Measurements from ENCODE around the gene TNNT2.

Gene TNNT2

DNA sequence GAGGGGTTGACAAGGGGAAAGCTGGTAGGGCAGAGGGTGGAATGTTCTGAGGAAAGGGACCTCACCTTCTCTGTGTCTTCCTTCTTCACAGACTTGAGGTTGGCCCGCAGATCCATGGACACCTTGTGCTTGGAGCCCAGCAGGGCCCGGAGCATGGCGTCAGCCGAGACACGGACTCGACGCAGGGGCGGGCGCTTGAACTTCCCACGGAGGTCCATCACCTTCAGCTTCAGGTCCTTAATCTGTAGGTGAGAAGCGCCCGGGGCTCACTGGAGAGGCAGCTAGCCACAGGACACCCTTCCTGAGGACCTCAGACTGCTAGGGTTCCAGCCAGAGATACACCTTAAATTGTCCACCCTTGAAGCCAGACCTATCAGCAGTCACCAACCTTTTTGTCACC is 33.8 kb upstream of the TNNT2 start:
- peaks cover 0 to 2% (median 0%) of the 10 kb centered on the region in 4 experiments for H3K4me1 ChIP-seq (ENCODE audit: control extremely low read depth in 1 of 4, control insufficient read depth in 4 of 4, insufficient read depth in 4 of 4, low read length in 3 of 4)
- POLR2A ChIA-PET: no interaction called here
- no peak for DNase-seq
- peaks cover 0 to 3% (median 0%) of the 10 kb centered on the region in 5 experiments for H3K27me3 ChIP-seq (replicated peaks in 2 of 5; ENCODE audit: control insufficient read depth in 4 of 5, insufficient read depth in 5 of 5, low read length in 4 of 5)
- no peak overlapping the region for H3K4me3 ChIP-seq (ENCODE audit: control insufficient read depth in 1 of 7, extremely low read depth in 1 of 7, insufficient read depth in 4 of 7, low read depth in 2 of 7, low read length in 6 of 7)
- peaks cover 0 to 8% (median 2%) of the 10 kb centered on the region in 5 experiments for H3K9me3 ChIP-seq (ENCODE audit: control extremely low read depth in 1 of 5, control insufficient read depth in 4 of 5, insufficient read depth in 2 of 5, low read depth in 1 of 5, low read length in 4 of 5)
- 96% methylated on average over 11 of the region's 12 CpGs for WGBS (ENCODE audit: insufficient coverage)
- CTCF ChIA-PET: interaction anchor here (0.7 to 4.5 kb wide), 7 partner anchors 17 to 157 kb away, joined by 3 to 27 read pairs (median 4); no protein-coding TSS in a partner anchor
- H3K36me3 ChIP-seq (ENCODE audit: control insufficient read depth in 4 of 4, insufficient read depth in 4 of 4, low read length in 3 of 4): no peaks in the 10 kb centered on the region
- no peak overlapping the region for H3K27ac ChIP-seq (ENCODE audit: insufficient read depth in 1 of 2, low read depth in 1 of 2, low read length in 2 of 2, poor library complexity in 1 of 2, severe bottlenecking in 2 of 2)

DNA sequence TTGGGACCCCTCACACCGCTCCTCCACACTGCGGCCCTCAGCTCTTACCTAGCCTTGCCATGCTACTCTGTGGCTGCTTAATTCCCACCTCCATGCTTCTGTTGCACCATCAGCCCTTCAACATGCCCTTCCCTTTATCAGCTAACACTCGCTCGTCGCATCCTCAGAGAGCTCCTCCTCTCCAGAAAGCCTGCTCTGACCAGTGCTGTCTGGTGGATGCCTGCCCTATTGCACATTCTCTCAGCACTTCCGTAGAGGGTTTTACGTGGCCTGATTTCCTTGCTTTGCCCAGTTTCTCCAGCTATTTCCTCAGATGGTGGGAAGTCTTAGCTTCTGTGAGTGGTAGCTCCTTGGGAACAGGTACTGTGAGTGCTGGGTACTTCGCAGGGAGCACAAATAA is 32.0 kb upstream of the TNNT2 start:
- peaks cover 0 to 6% (median 5%) of the 10 kb centered on the region in 5 experiments for H3K27me3 ChIP-seq (replicated peaks in 2 of 5; ENCODE audit: control insufficient read depth in 4 of 5, insufficient read depth in 5 of 5, low read length in 4 of 5)
- no peak overlapping the region for H3K4me3 ChIP-seq (ENCODE audit: control insufficient read depth in 1 of 7, extremely low read depth in 1 of 7, insufficient read depth in 4 of 7, low read depth in 2 of 7, low read length in 6 of 7)
- no peak overlapping the region for H3K27ac ChIP-seq (ENCODE audit: insufficient read depth in 1 of 2, low read depth in 1 of 2, low read length in 2 of 2, poor library complexity in 1 of 2, severe bottlenecking in 2 of 2)
- H3K9me3 ChIP-seq (ENCODE audit: control extremely low read depth in 1 of 5, control insufficient read depth in 4 of 5, insufficient read depth in 2 of 5, low read depth in 1 of 5, low read length in 4 of 5): no peaks in the 10 kb centered on the region
- POLR2A ChIA-PET: no interaction called here
- H3K4me1 ChIP-seq (ENCODE audit: control extremely low read depth in 1 of 4, control insufficient read depth in 4 of 4, insufficient read depth in 4 of 4, low read length in 3 of 4): peaks cover 0 to 2% (median 0%) of the 10 kb centered on the region in 4 experiments
- CTCF ChIA-PET: interaction anchor here (1.0 to 5.5 kb wide), 16 partner anchors 8 to 155 kb away, joined by 3 to 27 read pairs (median 4); no protein-coding TSS in a partner anchor
- H3K36me3 ChIP-seq (ENCODE audit: control insufficient read depth in 4 of 4, insufficient read depth in 4 of 4, low read length in 3 of 4): no peaks in the 10 kb centered on the region
- no peak for DNase-seq
- WGBS (ENCODE audit: insufficient coverage): 76% methylated on average over 5 of the region's 8 CpGs

GRCh38 chr1:201408834-201409200 is 31.3 kb upstream of the TNNT2 start:
- H3K9me3 ChIP-seq (ENCODE audit: control extremely low read depth in 1 of 5, control insufficient read depth in 4 of 5, insufficient read depth in 2 of 5, low read depth in 1 of 5, low read length in 4 of 5): no peaks in the 10 kb centered on the region
- CTCF ChIA-PET: interaction anchor here (1.0 to 5.5 kb wide), 17 partner anchors 7 to 155 kb away, joined by 3 to 27 read pairs (median 3); no protein-coding TSS in a partner anchor
- DNase-seq: no peak
- no peak overlapping the region for H3K27ac ChIP-seq (ENCODE audit: insufficient read depth in 1 of 2, low read depth in 1 of 2, low read length in 2 of 2, poor library complexity in 1 of 2, severe bottlenecking in 2 of 2)
- H3K36me3 ChIP-seq (ENCODE audit: control insufficient read depth in 4 of 4, insufficient read depth in 4 of 4, low read length in 3 of 4): no peaks in the 10 kb centered on the region
- no peak overlapping the region for H3K4me3 ChIP-seq (ENCODE audit: control insufficient read depth in 1 of 7, extremely low read depth in 1 of 7, insufficient read depth in 4 of 7, low read depth in 2 of 7, low read length in 6 of 7)
- H3K4me1 ChIP-seq (ENCODE audit: control extremely low read depth in 1 of 4, control insufficient read depth in 4 of 4, insufficient read depth in 4 of 4, low read length in 3 of 4): peaks cover 0 to 2% (median 0%) of the 10 kb centered on the region in 4 experiments
- POLR2A ChIA-PET: no interaction called here
- peaks cover 0 to 10% (median 5%) of the 10 kb centered on the region in 5 experiments for H3K27me3 ChIP-seq (replicated peaks in 2 of 5; ENCODE audit: control insufficient read depth in 4 of 5, insufficient read depth in 5 of 5, low read length in 4 of 5)
- WGBS (ENCODE audit: insufficient coverage): no CpG with 5 or more reads among the region's 3 CpGs

DNA sequence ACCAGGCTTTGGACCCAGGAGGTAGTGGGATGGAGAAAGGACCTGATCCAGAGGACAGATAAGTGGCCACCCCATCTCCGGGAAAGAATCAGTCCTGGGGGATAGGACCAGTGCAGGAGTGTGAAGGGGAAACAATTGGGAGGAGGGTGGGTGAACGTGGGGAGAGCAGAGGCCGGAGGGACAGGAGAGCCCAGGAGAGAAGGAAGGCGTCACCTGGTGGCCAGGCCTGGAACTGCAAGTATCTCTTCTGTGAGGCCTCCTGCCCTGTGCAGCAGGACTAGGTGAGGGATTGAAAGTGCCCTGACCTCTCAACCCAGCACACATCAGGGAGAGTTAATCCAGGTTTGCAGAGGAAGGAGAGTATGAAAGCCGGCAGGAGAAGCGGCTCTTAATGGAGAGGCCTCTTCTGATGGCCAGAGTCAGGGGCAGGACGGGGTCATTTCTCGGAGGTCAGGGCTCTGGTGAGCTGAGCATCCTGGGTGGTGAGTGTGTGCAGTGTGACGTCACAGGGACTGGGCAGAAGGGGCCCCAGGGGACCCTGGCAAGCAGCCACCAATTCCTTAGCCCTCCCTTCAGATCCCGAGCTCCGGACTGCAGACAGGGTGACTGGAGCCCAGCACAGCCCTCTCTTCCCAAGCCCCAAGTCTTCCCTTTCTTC is 30.8 kb upstream of the TNNT2 start:
- peaks cover 0 to 2% (median 0%) of the 10 kb centered on the region in 4 experiments for H3K4me1 ChIP-seq (ENCODE audit: control extremely low read depth in 1 of 4, control insufficient read depth in 4 of 4, insufficient read depth in 4 of 4, low read length in 3 of 4)
- no peak overlapping the region for H3K4me3 ChIP-seq (ENCODE audit: control insufficient read depth in 1 of 7, extremely low read depth in 1 of 7, insufficient read depth in 4 of 7, low read depth in 2 of 7, low read length in 6 of 7)
- peaks cover 0 to 12% (median 6%) of the 10 kb centered on the region in 5 experiments for H3K27me3 ChIP-seq (replicated peaks in 2 of 5; ENCODE audit: control insufficient read depth in 4 of 5, insufficient read depth in 5 of 5, low read length in 4 of 5)
- ChIA-PET POLR2A (no interaction called here), CTCF (interaction anchor here (1.0 to 5.5 kb wide), 14 partner anchors 12 to 154 kb away, joined by 3 to 27 read pairs (median 4); no protein-coding TSS in a partner anchor)
- H3K27ac ChIP-seq (ENCODE audit: insufficient read depth in 1 of 2, low read depth in 1 of 2, low read length in 2 of 2, poor library complexity in 1 of 2, severe bottlenecking in 2 of 2): no peak overlapping the region
- DNase-seq: peak; percentile 64 to 75 (median 70)
- H3K36me3 ChIP-seq (ENCODE audit: control insufficient read depth in 4 of 4, insufficient read depth in 4 of 4, low read length in 3 of 4): no peaks in the 10 kb centered on the region
- H3K9me3 ChIP-seq (ENCODE audit: control extremely low read depth in 1 of 5, control insufficient read depth in 4 of 5, insufficient read depth in 2 of 5, low read depth in 1 of 5, low read length in 4 of 5): no peaks in the 10 kb centered on the region
- 7% methylated on average over 6 of the region's 11 CpGs for WGBS (ENCODE audit: insufficient coverage)

- POLR2A ChIA-PET: no interaction called here
- CTCF ChIA-PET: interaction anchor here (0.9 to 5.5 kb wide), 6 partner anchors 11 to 153 kb away, joined by 3 to 24 read pairs (median 6); no protein-coding TSS in a partner anchor
- no peaks in the 10 kb centered on the region for H3K36me3 ChIP-seq (ENCODE audit: control insufficient read depth in 4 of 4, insufficient read depth in 4 of 4, low read length in 3 of 4)
- H3K4me1 ChIP-seq (ENCODE audit: control extremely low read depth in 1 of 4, control insufficient read depth in 4 of 4, insufficient read depth in 4 of 4, low read length in 3 of 4): peaks cover 0 to 2% (median 0%) of the 10 kb centered on the region in 4 experiments
- 99% methylated on average over 6 of the region's 8 CpGs for WGBS (ENCODE audit: insufficient coverage)
- H3K27me3 ChIP-seq (replicated peaks in 2 of 5; ENCODE audit: control insufficient read depth in 4 of 5, insufficient read depth in 5 of 5, low read length in 4 of 5): peaks cover 0 to 26% (median 10%) of the 10 kb centered on the region in 5 experiments
- no peak for DNase-seq
- H3K4me3 ChIP-seq (ENCODE audit: control insufficient read depth in 1 of 7, extremely low read depth in 1 of 7, insufficient read depth in 4 of 7, low read depth in 2 of 7, low read length in 6 of 7): no peak overlapping the region
- no peak overlapping the region for H3K27ac ChIP-seq (ENCODE audit: insufficient read depth in 1 of 2, low read depth in 1 of 2, low read length in 2 of 2, poor library complexity in 1 of 2, severe bottlenecking in 2 of 2)
- no peaks in the 10 kb centered on the region for H3K9me3 ChIP-seq (ENCODE audit: control extremely low read depth in 1 of 5, control insufficient read depth in 4 of 5, insufficient read depth in 2 of 5, low read depth in 1 of 5, low read length in 4 of 5)
Observed at GRCh38 chr1:201406831-201407406, 29.4 kb upstream of the TNNT2 start.

GRCh38 chr1:201405484-201405831 is 28.0 kb upstream of the TNNT2 start:
- Histone ChIP-seq H3K4me1 (ENCODE audit: control extremely low read depth in 1 of 4, control insufficient read depth in 4 of 4, insufficient read depth in 4 of 4, low read length in 3 of 4) (peaks cover 0 to under 1% (median 0%) of the 10 kb centered on the region in 4 experiments), H3K4me3 (ENCODE audit: control insufficient read depth in 1 of 7, extremely low read depth in 1 of 7, insufficient read depth in 4 of 7, low read depth in 2 of 7, low read length in 6 of 7) (no peak overlapping the region), H3K9me3 (ENCODE audit: control extremely low read depth in 1 of 5, control insufficient read depth in 4 of 5, insufficient read depth in 2 of 5, low read depth in 1 of 5, low read length in 4 of 5) (no peaks in the 10 kb centered on the region), H3K27me3 (replicated peaks in 2 of 5; ENCODE audit: control insufficient read depth in 4 of 5, insufficient read depth in 5 of 5, low read length in 4 of 5) (peaks cover 11 to 40% (median 16%) of the 10 kb centered on the region in 5 experiments), H3K36me3 (ENCODE audit: control insufficient read depth in 4 of 4, insufficient read depth in 4 of 4, low read length in 3 of 4) (no peaks in the 10 kb centered on the region), H3K27ac (ENCODE audit: insufficient read depth in 1 of 2, low read depth in 1 of 2, low read length in 2 of 2, poor library complexity in 1 of 2, severe bottlenecking in 2 of 2) (no peak overlapping the region)
- ChIA-PET POLR2A (no interaction called here), CTCF (interaction anchor here (0.9 to 5.5 kb wide), 10 partner anchors 10 to 151 kb away, joined by 3 to 24 read pairs (median 5); partner anchors contain the start of gene PHLDA3)
- whole genome bisulfite sequencing (ENCODE audit: insufficient coverage): 97% methylated on average over 8 of the region's 10 CpGs
- no peak for DNase-seq
